Left ventricle myocardium superior (tissue), 1 donor: ENCODE results near the gene BLTP1. TPM values are rescaled to one million over a fixed set of nuclear protein-coding genes. Genes with fewer than 3 reads are reported as not detected.

Source experiments
- ATAC-seq: fragments of 200-7000 bp; cut with Tn5 transposase; one replicate; pipeline ENCODE4 v1.9.1; 2020; ENCODE audit warnings: mild to moderate bottlenecking, moderate library complexity
- DNase-seq: peaks from one replicate; pipeline ENCODE4 v3.0.0-alpha.2; 2020
- intact Hi-C: fragments of 100-400 bp; cut with micrococcal nuclease; formaldehyde crosslinking; loops from one replicate; pipeline ENCODE4 v1.11.0; 2022
- total RNA-seq: library from RNA; stranded (reverse); fragmentation: NEBNext Ultra II Directional; extraction: Animal tissue kit (Norgen Biotek cat#: 25700); gene quantifications from one replicate; pipeline ENCODE4 v1.2.1, GENCODE V29; 2021
- donor health status: DM: no; HTN: yes; CAD: no; lungs with severe emphysema.

Gene BLTP1
- total RNA-seq, 1 donor from 2014 or later, result 30.7 TPM

- DNase-seq (no peak), ATAC-seq (no peak)
- intact Hi-C loops, result no loop called here
These were observed 15.2 kb downstream of the BLTP1 start for GRCh38 chr4:122167369-122167768.

GRCh38 chr4:122170775-122171174, 18.6 kb downstream of the BLTP1 start:
- no peak for ATAC-seq
- intact Hi-C loops, result no loop called here
- no peak for DNase-seq

GRCh38 chr4:122171323-122171722, 19.2 kb downstream of the BLTP1 start:
- no peak for DNase-seq
- intact Hi-C loops, result no loop called here
- no peak for ATAC-seq

GRCh38 chr4:122172266-122172665, 20.1 kb downstream of the BLTP1 start:
- no peak for ATAC-seq
- DNase-seq, result no peak
- intact Hi-C loops, result no loop called here

GRCh38 chr4:122178961-122179360, 26.8 kb downstream of the BLTP1 start:
- ATAC-seq (no peak), DNase-seq (no peak)
- intact Hi-C loops, result no loop called here

GRCh38 chr4:122195718-122196117, 43.6 kb downstream of the BLTP1 start:
- no peak for ATAC-seq
- intact Hi-C loops, result no loop called here

More at GRCh38 chr4:122195718-122196117, 43.6 kb downstream of the BLTP1 start:
- no peak for DNase-seq

Other genes with a start within 250 kb of the BLTP1 start
- 0.25 TPM for gene TRPC3, start 200.3 kb upstream of the BLTP1 start, total RNA-seq
- gene ADAD1, start 226.7 kb downstream of the BLTP1 start, total RNA-seq, result not detected